NCI-H82 treated with DMSO at 0.1 percent for 48 hours (cell line): ENCODE data around the gene DENND5A.
A peak's percentile ranks its signal among the peaks of the same experiment; 100 is the strongest.
"Not testable (repeated sequence)": the region's sequence is repeated elsewhere in the genome, so short reads cannot be mapped to it uniquely, and the experiment has no call there.

Experiments used
- DNase-seq: peaks from one replicate; lab custom pipeline; 2025; ENCODE audit not compliant: unreplicated experiment; lab: John Stamatoyannopoulos, UW

DENND5A gene

GRCh38 chr11:9103542-9104276 is 161.4 kb downstream of the DENND5A start:
- DNase-seq: no peak

- DNase-seq: peak; percentile 68
These were observed 165.5 kb downstream of the DENND5A start for GRCh38 chr11:9099617-9100016.

GRCh38 chr11:9098455-9098854 is 166.7 kb downstream of the DENND5A start:
- DNase-seq: not testable (repeated sequence)

GRCh38 chr11:9097186-9097943 is 167.8 kb downstream of the DENND5A start:
- not testable (repeated sequence) for DNase-seq

GRCh38 chr11:9096427-9096826 is 168.7 kb downstream of the DENND5A start:
- no peak for DNase-seq

- no peak for DNase-seq
These were observed 169.7 kb downstream of the DENND5A start for GRCh38 chr11:9095421-9095820.

GRCh38 chr11:9094420-9094819 is 170.7 kb downstream of the DENND5A start:
- DNase-seq: no peak

GRCh38 chr11:9092853-9093778 is 172.0 kb downstream of the DENND5A start:
- DNase-seq: no peak

- no peak for DNase-seq
These were observed 173.1 kb downstream of the DENND5A start for GRCh38 chr11:9092072-9092471.

GRCh38 chr11:9091044-9091922 is 173.9 kb downstream of the DENND5A start, which contains the start of gene SCUBE2:
Gene SCUBE2 (minus strand): TSS chr11:9091599. CDS start chr11:9091528, 71 bp downstream.
- no peak for DNase-seq

- no peak for DNase-seq
These were observed 174.6 kb downstream of the DENND5A start for GRCh38 chr11:9090488-9091043.

GRCh38 chr11:9089636-9090035 is 175.5 kb downstream of the DENND5A start:
- no peak for DNase-seq

- no peak for DNase-seq
These were observed 176.1 kb downstream of the DENND5A start for GRCh38 chr11:9089061-9089460.
